ENCODE data around the gene PTCH1.

PTCH1 gene

GRCh38 chr9:95516734-95517558, at the start of gene PTCH1:
TSS of gene PTCH1 (minus strand) at chr9:95516971.
- DNase-seq: no peak

- DNase-seq: no peak
These were observed 49.2 kb upstream of the PTCH1 start for GRCh38 chr9:95565982-95566381.

- DNase-seq: no peak
These were observed 45.1 kb upstream of the PTCH1 start for GRCh38 chr9:95561913-95562312.

- DNase-seq: no peak
These were observed 40.4 kb upstream of the PTCH1 start for GRCh38 chr9:95557142-95557541.

- DNase-seq: no peak
These were observed 39.8 kb upstream of the PTCH1 start for GRCh38 chr9:95556521-95556920.

GRCh38 chr9:95552814-95553546, 36.2 kb upstream of the PTCH1 start:
- no peak for DNase-seq

GRCh38 chr9:95552255-95552654, 35.5 kb upstream of the PTCH1 start:
- DNase-seq: no peak

- DNase-seq: no peak
These were observed 34.6 kb upstream of the PTCH1 start for GRCh38 chr9:95551406-95551805.

GRCh38 chr9:95545831-95546567, 29.2 kb upstream of the PTCH1 start:
- no peak for DNase-seq

- no peak for DNase-seq
These were observed 17.4 kb upstream of the PTCH1 start for GRCh38 chr9:95533996-95534680.

GRCh38 chr9:95529910-95530309, 13.1 kb upstream of the PTCH1 start:
- DNase-seq: no peak

GRCh38 chr9:95528908-95529502, 12.2 kb upstream of the PTCH1 start:
- DNase-seq: no peak

GRCh38 chr9:95522871-95523370, 6.2 kb upstream of the PTCH1 start:
- DNase-seq: no peak

GRCh38 chr9:95521699-95522098, 4.9 kb upstream of the PTCH1 start:
- DNase-seq: no peak

- DNase-seq: no peak
These were observed 1.0 kb upstream of the PTCH1 start for GRCh38 chr9:95517559-95518425.

- DNase-seq: no peak
These were observed 494 bp downstream of the PTCH1 start for GRCh38 chr9:95516221-95516733.

GRCh38 chr9:95515272-95516113, 1.3 kb downstream of the PTCH1 start:
- DNase-seq: peak; percentile 35

GRCh38 chr9:95514342-95514741, 2.4 kb downstream of the PTCH1 start:
- no peak for DNase-seq

GRCh38 chr9:95513711-95514110, 3.1 kb downstream of the PTCH1 start:
- DNase-seq: no peak

- DNase-seq: no peak
These were observed 4.1 kb downstream of the PTCH1 start for GRCh38 chr9:95512709-95513095.

All from NCI-H345 (cell line).